Hematopoietic multipotent progenitor cell treated with erythropoietin and hydrocortisone succinate and interleukin-3 and kit ligand, for 6 days (in vitro differentiated cells): ENCODE data around the gene CSF1.
"Not testable (repeated sequence)": the region's sequence is repeated elsewhere in the genome, so short reads cannot be mapped to it uniquely, and the experiment has no call there.

Experiments
- DNase-seq: peaks from one replicate; pipeline ENCODE4 v3.0.0-alpha.2; 2015

The CSF1 gene, protein sequence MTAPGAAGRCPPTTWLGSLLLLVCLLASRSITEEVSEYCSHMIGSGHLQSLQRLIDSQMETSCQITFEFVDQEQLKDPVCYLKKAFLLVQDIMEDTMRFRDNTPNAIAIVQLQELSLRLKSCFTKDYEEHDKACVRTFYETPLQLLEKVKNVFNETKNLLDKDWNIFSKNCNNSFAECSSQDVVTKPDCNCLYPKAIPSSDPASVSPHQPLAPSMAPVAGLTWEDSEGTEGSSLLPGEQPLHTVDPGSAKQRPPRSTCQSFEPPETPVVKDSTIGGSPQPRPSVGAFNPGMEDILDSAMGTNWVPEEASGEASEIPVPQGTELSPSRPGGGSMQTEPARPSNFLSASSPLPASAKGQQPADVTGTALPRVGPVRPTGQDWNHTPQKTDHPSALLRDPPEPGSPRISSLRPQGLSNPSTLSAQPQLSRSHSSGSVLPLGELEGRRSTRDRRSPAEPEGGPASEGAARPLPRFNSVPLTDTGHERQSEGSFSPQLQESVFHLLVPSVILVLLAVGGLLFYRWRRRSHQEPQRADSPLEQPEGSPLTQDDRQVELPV

GRCh38 chr1:109910123-109910962, at the start of gene CSF1:
Gene CSF1, plus strand, starts transcription at chr1:109910849. Its CDS starts 175 bp downstream, at chr1:109911024.
- DNase-seq, result peak; percentile 82

DNA sequence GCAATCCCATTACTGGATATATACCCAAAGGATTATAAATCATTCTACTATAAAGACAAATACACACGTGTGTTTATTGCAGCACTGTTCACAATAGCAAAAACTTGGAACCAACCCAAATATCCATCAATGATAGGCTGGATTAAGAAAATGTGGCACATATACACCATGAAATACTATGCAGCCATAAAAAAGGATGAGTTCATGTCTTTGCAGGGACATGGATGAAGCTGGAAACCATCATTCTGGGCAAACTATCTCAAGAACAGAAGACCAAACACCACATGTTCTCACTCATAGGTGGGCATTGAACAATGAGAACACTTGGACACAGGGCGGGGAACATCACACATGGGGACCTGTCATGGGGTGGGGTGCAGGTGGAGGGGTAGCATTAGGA, 49.0 kb upstream of the CSF1 start:
- DNase-seq, result not testable (repeated sequence)

- DNase-seq, result peak; percentile 9
These were observed 47.0 kb upstream of the CSF1 start for GRCh38 chr1:109863667-109864046.

GRCh38 chr1:109864047-109864822, 46.4 kb upstream of the CSF1 start:
- DNase-seq, result peak; percentile 83

- DNase-seq, result peak; percentile 2
These were observed 45.6 kb upstream of the CSF1 start for GRCh38 chr1:109864930-109865612.

DNA sequence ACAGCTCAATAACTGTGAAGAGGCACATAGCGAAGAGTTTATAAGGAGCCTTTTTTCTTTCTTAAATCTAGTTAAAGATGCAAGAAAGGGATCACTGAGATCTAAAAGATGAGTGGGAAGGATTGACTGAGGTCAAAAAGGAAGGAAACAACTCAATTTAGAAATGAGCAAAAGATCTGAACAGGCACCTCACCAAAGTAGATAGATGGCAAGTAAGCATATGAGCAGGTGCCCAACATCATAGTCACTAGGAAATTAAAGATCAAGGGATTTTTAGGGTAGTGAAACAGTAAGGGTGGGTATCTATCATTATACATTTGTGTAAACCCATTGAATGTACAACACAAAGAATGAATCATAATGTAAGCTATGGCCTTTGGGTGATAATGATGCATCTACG, 44.6 kb upstream of the CSF1 start:
- no peak for DNase-seq

GRCh38 chr1:109873278-109874175, 37.1 kb upstream of the CSF1 start:
- no peak for DNase-seq

DNA sequence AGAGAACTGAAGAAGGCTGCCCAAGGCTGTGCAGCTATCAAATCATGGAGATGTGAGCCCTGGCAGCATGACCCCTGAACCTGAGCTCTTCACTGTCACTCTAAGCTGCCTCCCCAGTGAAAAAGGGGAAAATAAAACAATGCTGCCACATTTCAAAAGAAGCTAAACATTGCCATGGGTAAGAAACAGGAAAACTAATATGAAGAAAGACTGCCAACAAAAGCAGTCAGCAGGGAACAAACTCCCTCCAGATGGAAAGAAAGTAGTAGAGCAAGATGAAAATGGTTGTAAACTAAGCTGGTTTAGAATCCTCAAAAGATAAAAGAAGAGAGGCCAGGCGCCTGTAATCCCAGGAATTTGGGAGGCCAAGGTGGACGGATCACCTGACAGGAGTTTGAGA, 36.2 kb upstream of the CSF1 start:
- DNase-seq, result no peak

DNA sequence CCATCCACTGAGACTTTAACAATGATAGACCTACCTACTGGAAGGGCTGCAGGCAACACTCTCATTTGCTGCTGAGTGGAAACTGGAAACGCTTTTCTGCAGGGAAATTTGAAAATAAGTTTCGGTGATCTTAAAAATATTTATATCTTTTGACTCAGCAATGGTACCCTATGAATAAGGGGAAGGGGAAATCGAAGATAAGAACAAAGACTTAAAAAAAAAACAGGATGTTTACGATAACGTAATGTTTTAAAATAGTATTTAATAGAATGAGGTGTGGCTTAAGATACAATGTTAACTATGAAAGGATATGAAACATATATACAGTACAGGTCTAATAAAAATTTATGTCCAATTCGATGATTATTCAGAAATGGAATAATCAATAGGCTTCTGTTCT, 34.8 kb upstream of the CSF1 start:
- no peak for DNase-seq

- DNase-seq, result no peak
These were observed 33.9 kb upstream of the CSF1 start for GRCh38 chr1:109876617-109877316.

DNA sequence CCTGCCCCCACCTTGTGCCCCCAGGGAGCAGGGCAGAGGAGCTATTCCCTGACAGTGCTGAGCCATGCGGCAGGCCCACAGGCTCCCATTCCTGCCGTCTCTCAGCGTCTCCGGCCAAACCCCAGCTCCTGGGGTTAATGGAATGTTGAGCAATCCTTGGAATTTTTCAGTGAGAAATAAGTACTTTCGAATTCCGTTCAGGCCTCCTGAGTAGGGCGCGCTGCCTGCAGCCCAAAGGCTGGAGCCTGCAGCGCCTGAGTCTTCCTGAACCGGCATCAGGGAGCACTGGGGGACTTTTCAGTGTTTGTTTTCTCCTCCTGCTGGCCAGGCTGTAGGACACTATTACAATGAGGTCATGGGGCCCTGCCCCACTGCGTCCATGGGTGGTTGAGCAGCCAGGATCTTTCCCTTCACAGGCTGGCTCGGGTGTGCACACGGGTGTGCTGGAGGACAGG, 33.3 kb upstream of the CSF1 start:
- DNase-seq, result no peak

- DNase-seq, result no peak
These were observed 32.9 kb upstream of the CSF1 start for GRCh38 chr1:109877776-109878175.

DNA sequence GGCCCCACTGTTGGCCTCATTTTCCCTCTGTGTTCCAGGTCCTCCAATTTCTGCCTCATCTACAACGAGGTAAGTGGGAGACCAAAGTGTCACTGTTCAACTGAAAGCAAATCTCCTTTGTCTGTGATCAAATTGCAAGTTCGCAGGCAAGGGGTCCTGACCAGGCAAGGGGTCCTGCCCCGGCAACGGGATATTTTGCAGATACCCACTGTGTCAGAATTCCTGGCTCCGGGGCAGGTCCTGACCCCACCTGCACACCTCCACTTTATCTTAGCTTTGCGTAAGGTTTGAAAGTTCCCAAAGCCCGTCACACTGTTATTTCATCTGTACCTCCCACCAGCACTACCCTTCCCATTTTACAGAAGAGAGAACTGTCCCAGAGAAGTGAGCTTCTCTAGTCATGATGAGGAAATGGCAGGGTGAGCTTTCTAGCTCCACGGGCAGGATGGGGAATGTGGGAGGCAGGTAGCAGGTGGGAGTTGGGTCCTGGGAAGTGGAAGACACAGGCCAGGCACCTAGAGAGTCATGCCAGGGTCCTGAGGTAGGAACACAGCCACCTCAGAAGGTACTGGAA, 32.0 kb upstream of the CSF1 start:
- DNase-seq, result no peak

- DNase-seq, result not testable (repeated sequence)
These were observed 31.3 kb upstream of the CSF1 start for GRCh38 chr1:109879371-109879770.

DNA sequence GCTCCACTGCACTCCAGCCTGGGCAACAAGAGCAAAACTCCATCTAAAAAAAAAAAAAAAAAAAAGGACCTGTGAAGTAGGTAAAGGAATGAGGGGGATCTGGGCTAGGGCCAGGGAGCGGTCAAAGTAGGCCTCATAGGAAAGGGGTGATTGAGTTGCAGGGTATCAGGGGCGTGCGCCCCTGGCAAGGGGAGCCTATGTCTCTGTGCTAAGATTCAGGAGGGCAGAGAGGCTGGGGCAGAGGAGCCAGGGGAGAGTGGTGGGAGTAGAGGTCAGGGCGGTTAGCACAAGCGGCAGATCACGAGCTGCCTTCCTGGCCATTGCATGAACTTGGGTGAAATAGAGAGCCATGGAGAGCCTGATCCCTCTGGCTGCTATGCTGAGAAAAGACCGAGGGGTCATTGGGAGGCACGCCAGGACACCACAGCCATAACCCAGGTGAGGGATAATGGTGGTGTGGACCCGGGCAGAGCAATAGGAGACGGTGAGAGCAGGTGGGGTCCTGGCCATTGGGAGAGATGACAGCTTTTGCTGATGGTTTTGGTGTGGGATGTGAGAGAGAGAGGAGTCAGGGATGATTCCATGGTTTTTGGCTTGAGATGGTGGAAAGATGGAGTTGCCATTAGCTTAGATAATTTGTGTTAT, 30.6 kb upstream of the CSF1 start:
- no peak for DNase-seq

DNA sequence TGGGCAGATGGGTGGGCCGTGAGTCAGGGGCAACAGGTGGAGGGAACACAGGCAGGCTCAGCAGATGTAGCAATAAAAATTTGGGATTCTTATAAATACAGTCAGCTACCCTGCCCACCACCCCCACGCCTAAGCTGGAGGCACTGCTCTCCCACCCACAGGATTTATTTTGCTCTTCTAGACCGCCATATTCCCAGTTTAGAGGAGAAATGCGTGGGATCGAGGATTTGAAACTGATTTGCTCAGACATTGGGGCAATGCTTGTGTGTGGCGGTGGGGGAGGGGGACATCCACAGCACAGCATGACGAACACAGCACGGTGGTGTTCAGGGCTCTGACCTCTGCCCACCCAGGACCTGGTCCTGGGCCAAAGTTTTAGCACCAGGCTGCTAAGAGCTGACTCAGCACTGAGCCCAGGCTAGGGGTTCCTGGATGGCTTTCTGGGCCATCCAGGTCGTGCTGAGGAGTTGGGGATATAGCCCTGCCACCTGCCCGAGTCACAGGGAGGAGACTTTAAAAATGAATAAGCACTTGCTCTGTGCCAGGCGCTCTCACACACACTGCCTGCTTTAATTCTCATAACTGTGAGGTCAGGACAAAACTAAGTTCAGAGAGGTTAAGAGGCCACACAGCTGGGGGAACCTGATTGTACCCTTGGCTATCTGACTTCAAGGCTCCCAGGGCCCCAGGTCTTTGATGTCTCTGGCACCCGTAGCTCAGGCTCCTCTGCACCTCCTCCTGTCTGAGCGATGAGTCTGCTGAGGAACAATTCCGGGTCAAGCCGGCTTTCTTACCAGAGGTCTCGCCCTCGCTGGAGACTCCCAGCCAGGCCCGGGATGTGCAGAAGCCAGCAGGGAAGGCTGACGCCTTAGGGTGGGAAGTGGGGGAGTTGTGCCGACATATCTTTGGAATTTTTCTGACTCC, 29.4 kb upstream of the CSF1 start:
- no peak for DNase-seq

DNA sequence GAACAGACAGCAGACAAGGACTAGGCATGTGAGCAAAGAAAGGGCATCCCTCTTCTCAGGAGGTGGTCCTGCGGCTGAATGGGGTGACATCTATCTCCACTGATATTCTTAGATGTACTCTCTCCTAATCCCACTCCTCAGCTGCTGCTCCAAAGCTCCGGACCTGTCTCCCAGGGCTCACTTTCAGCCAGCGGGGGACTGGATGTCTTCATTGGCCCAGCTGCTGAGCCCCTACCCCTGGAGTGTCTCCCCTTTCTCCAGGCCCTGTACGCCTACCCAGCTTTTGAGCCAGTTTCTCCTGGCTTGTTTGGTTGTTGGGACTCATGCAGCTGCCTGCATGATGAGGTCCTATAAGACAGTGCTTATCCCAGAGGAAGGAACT, 28.8 kb upstream of the CSF1 start:
- DNase-seq, result no peak
